Osteoblast (primary cell): ENCODE data around the gene NCKAP5. TPM values are rescaled to one million over a fixed set of nuclear protein-coding genes. Genes with fewer than 3 reads are reported as not detected.

Experiments used
- DNase-seq: peaks from one replicate; pipeline ENCODE4 v3.0.0; 2011; ENCODE audit warnings: low spot score, mixed read lengths; ENCODE audit not compliant: insufficient read length; ENCODE audit errors: missing footprints
- H2AFZ ChIP-seq: 2 replicates; pipeline ENCODE4 v1.6.0; 2011; ENCODE audit warnings: mild to moderate bottlenecking, low read length
- H3K27ac ChIP-seq: 2 replicates; pipeline ENCODE4 v1.5.1; 2011; ENCODE audit warnings: mild to moderate bottlenecking, low read depth, low read length, moderate library complexity
- H3K27me3 ChIP-seq: 2 replicates; pipeline ENCODE4 v1.6.0; 2012; ENCODE audit warnings: mild to moderate bottlenecking, control low read depth, inconsistent platforms, low read length, moderate library complexity; ENCODE audit not compliant: insufficient read depth
- H3K36me3 ChIP-seq: 2 replicates; pipeline ENCODE4 v1.5.1; 2011; ENCODE audit warnings: mild to moderate bottlenecking, low read length, control low read depth, moderate library complexity; ENCODE audit not compliant: insufficient read depth
- H3K4me1 ChIP-seq: 2 replicates; pipeline ENCODE4 v1.5.1; 2011; ENCODE audit warnings: mild to moderate bottlenecking, low read length, control low read depth, moderate library complexity; ENCODE audit not compliant: insufficient read depth
- H3K4me2 ChIP-seq: 2 replicates; pipeline ENCODE4 v1.6.0; 2011; ENCODE audit warnings: mild to moderate bottlenecking, low read length; ENCODE audit not compliant: insufficient read depth
- H3K4me3 ChIP-seq: fragments of 200-600 bp; sonication (generic); 3 replicates; pipeline ENCODE4 v1.5.1; 2012; ENCODE audit warnings: mild to moderate bottlenecking, low read length, inconsistent platforms; ENCODE audit not compliant: insufficient read depth
- H3K79me2 ChIP-seq: 2 replicates; pipeline ENCODE4 v1.6.0; 2012; ENCODE audit warnings: mild to moderate bottlenecking, low read length, control low read depth, inconsistent platforms; ENCODE audit not compliant: insufficient read depth
- H3K9me3 ChIP-seq: 2 replicates; pipeline ENCODE4 v1.5.1; 2011; ENCODE audit warnings: low read depth, low read length, control low read depth
- H4K20me1 ChIP-seq: 2 replicates; pipeline ENCODE4 v1.6.0; 2012; ENCODE audit warnings: mild to moderate bottlenecking, low read length, control low read depth; ENCODE audit not compliant: insufficient read depth
- total RNA-seq: library from RNA; depleted of rRNA; stranded (reverse); fragments of >200 nt; gene quantifications from 2 replicates; pipeline ENCODE4 v1.2.3, GENCODE V29; 2012
- TF ChIP-seq, protein P1 (sequence below): IDR thresholded peaks from 2 replicates; pipeline ENCODE4 v1.5.1; 2011; ENCODE audit warnings: mild to moderate bottlenecking, low read depth, low read length, moderate library complexity; ENCODE audit errors: extremely low read depth

Gene NCKAP5
- total RNA-seq, 1 donor = 1.8 TPM

DNA sequence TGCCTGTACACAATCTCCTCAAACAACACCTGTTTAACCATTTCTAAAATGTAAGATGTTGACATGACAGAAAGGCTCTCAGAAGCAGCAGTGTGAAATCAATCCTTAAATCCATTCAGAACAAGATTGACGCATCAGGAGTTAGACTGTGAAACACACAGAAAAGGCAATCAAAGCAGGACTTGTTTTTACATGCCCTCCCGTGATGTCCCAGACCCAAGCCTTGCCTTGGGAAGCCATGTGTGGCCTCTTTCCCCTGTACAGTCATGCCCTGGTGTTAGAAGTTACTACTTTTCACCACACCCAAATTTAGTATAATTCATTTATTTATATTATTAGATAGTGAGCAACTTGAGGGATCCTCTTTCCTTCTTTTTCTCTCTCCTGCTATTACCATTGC lies 115.7 kb downstream of the NCKAP5 start:
- Histone ChIP-seq H3K36me3 (no peaks in the 10 kb centered on the region), H3K79me2 (no peaks in the 10 kb centered on the region), H2AFZ (no peak overlapping the region), H3K27me3 (no peaks in the 10 kb centered on the region), H3K9me3 (no peaks in the 10 kb centered on the region), H3K4me3 (no peak overlapping the region), H4K20me1 (no peaks in the 10 kb centered on the region), H3K27ac (no peak overlapping the region), H3K4me2 (no peak overlapping the region), H3K4me1 (no peaks in the 10 kb centered on the region)
- no peak for DNase-seq
- TF ChIP-seq, protein P1, sequence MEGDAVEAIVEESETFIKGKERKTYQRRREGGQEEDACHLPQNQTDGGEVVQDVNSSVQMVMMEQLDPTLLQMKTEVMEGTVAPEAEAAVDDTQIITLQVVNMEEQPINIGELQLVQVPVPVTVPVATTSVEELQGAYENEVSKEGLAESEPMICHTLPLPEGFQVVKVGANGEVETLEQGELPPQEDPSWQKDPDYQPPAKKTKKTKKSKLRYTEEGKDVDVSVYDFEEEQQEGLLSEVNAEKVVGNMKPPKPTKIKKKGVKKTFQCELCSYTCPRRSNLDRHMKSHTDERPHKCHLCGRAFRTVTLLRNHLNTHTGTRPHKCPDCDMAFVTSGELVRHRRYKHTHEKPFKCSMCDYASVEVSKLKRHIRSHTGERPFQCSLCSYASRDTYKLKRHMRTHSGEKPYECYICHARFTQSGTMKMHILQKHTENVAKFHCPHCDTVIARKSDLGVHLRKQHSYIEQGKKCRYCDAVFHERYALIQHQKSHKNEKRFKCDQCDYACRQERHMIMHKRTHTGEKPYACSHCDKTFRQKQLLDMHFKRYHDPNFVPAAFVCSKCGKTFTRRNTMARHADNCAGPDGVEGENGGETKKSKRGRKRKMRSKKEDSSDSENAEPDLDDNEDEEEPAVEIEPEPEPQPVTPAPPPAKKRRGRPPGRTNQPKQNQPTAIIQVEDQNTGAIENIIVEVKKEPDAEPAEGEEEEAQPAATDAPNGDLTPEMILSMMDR = no peak

DNA sequence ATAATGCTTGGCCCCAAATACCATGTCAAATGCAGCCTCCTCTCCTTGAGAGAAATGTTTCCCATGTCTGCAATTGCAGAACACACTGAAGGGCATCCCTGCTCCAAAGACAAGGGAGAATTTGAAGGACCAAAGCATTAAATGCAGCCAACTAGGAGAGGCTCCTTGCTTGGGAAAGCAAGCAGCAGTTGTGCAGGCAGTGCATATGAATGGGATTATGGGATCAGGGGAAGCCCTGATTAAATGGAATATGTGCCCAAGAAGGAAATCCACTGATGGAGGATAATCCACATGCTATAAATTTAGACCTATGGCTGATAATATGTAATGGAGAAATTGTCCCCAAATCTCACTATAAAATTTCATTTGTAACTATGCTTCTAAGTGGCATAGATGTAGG lies 116.1 kb downstream of the NCKAP5 start:
- Histone ChIP-seq H3K4me2 (no peak overlapping the region), H3K27ac (no peak overlapping the region), H3K36me3 (no peaks in the 10 kb centered on the region), H3K9me3 (no peaks in the 10 kb centered on the region), H2AFZ (no peak overlapping the region), H4K20me1 (no peaks in the 10 kb centered on the region), H3K4me3 (no peak overlapping the region), H3K79me2 (no peaks in the 10 kb centered on the region), H3K27me3 (no peaks in the 10 kb centered on the region), H3K4me1 (no peaks in the 10 kb centered on the region)
- TF ChIP-seq, protein P1 = no peak
- DNase-seq = no peak

DNA sequence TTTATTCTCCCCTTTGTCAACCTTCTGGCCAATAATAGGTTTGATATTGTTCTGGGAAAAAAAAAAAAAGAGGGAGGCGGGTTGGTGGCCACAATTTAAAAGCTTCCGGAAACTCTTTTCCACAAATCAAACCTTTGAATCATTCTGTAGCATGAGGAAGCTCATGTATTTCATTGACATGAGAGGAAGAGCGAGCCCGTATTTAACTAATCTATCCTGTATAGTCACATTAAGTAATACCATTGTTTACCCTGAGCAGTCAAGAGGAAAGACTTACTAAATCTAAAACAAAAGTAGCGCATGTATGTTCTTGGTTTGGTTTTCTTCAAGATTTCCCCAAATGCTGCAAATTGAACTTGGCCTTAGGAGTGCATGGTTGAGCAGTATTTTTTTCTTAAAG lies 120.1 kb downstream of the NCKAP5 start:
- TF ChIP-seq, protein P1 = no peak
- H3K79me2 ChIP-seq = no peaks in the 10 kb centered on the region
- H3K9me3 ChIP-seq = no peaks in the 10 kb centered on the region
- H4K20me1 ChIP-seq = no peaks in the 10 kb centered on the region
- no peak overlapping the region for H3K4me2 ChIP-seq
- DNase-seq = no peak
- H3K36me3 ChIP-seq = no peaks in the 10 kb centered on the region
- no peak overlapping the region for H3K27ac ChIP-seq
- no peak overlapping the region for H3K4me3 ChIP-seq
- H3K27me3 ChIP-seq = no peaks in the 10 kb centered on the region
- no peak overlapping the region for H2AFZ ChIP-seq
- no peaks in the 10 kb centered on the region for H3K4me1 ChIP-seq

DNA sequence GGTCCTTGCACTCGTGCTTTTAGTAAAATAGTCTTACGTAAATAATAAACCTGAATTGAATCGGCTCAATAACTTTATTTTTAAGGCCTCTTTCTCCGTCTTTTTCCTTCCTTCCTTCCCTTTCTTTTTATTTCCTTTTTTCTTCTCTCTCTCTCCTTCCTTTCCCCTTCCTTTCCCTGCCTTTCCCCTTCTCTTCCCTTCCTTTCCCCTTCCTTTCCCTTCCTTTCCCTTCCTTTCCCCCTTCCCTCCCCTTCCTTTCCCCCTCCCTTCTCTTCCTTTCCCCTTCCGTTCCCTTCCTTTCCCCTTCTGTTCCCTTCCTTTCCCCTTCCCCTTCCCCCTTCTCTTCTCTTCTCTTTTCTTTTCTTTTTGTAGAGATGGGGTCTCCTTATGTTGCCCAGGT lies 121.0 kb downstream of the NCKAP5 start:
- no peaks in the 10 kb centered on the region for H3K36me3 ChIP-seq
- H3K27me3 ChIP-seq = no peaks in the 10 kb centered on the region
- H3K4me1 ChIP-seq = no peaks in the 10 kb centered on the region
- no peak overlapping the region for H2AFZ ChIP-seq
- DNase-seq = no peak
- no peak overlapping the region for H3K4me2 ChIP-seq
- H3K27ac ChIP-seq = no peak overlapping the region
- no peaks in the 10 kb centered on the region for H3K79me2 ChIP-seq
- H3K9me3 ChIP-seq = no peaks in the 10 kb centered on the region
- H3K4me3 ChIP-seq = no peak overlapping the region
- H4K20me1 ChIP-seq = no peaks in the 10 kb centered on the region
- TF ChIP-seq, protein P1 = no peak
